NCI-H82 (cell line): Measurements from ENCODE around the gene ROGDI.

ENCODE experiments used
- DNase-seq: peaks from one replicate; lab custom pipeline; 2025; lab: John Stamatoyannopoulos, UW

ROGDI gene

DNA sequence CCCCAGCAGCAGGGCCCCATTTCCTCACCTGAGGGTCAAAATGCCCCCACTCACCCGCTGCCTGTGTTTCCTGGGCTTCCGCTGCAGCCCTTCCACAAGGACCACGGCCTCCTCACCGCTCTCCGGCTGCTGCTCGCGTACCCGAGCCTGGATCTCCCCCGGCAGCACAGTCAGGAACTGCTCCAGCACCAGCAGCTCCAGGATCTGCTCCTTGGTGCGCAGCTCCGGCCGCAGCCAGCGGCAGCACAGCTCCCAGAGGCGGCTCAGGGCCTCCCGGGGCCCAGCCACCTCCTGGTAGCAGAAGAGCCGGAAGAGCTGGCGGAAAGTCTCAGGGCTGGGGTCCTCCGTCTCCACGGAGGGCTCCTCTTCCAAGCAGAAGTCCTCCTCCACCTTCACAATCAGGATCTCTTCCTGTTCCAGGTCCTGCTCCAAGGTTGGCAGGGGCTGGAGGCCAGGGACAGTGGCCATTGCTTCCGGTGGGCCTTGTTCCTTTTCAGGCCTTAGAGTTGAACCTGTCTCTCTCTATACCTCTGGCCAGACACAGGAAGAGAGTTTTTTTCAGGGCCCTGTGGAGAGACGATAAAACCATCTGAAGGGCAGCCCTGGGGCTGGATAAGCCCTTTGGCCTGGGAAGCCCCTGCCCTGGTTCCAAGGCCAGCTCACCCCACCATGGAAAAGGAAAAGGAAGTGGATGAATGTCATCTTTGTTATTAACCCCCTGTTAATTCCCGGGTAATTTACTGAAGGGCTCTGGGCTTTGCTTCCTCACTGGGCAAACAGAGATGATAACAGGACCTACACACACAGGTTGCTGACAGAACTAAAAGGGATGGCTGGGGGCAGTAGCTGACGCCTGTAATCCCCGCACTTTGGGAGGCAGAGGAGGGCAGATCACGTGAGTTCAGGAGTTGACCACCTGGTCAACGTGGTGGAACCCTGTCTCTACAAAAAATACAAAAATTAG, 36.6 kb downstream of the ROGDI start:
- DNase-seq: peak; percentile 21

DNA sequence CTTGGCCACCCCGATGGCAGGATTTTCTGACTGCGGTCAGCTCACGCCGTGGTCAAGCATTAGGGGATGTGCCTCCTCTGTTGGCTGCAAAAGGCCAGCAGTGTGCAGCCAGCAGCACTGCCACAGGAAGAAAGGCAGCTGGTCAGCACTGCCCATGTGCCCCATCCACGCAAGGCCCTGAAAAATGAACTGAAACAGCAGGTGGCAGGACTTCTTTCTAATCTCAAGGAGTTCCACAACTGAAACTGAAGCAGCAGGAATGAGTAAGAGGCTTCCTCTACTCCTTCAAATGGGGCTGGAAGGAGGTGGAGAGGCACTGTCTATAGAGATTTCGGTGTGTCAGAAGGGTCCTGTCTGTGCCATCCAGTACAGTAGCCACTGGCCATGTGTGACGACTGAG, 38.6 kb downstream of the ROGDI start:
- no peak for DNase-seq

DNA sequence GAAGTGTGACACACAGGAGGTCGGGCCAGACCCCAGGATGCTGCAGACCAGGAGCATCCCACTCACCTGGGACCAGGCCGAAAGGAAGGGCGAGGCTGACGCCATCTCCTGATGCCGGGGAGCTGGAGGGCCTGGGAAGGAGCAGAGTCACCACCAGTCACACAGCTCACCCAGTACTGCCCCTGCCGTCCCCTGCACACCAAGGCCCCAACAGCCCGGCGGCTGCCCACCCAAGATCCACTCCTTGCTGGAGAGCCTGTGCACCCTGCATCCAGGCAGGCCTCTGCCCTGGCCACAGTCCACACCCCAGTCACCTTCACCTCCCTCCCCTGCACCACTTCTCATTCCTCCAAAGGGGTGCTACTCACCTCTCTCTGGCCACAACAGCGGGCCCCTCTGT, 40.2 kb downstream of the ROGDI start:
- DNase-seq: no peak

DNA sequence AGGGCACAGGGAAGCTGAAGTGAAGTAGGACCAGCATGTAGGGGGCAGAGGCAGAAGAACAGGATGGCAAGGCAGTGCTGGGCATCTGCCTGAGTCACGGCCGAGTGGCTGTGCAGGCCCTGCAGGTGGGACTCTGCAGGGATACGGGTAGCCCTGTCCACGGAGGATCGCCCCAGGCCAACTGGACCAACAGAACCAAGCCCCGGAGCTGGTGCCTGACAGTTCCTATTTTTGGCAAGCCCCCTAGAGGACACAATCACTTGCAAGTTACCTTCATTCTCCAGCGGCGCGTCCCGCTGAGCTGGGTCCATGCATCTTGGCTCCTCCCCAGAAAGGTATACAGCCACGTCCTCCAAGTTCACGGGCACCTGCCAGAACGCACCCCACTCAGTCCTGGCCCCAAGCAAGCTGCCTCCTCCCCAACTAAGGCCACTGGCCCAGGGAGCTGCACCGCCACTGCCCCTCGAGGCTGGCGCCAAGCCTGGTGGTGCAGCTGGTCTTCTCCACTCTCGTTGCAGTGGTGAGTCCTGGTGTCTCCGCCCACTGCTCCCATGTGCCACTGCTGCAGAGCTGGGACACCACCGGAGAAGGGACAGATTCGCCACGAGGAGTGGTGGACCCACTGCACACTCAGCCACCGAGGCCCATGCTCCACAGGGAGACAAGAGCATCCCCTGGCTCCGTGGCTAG, 42.1 kb downstream of the ROGDI start:
- no peak for DNase-seq

DNA sequence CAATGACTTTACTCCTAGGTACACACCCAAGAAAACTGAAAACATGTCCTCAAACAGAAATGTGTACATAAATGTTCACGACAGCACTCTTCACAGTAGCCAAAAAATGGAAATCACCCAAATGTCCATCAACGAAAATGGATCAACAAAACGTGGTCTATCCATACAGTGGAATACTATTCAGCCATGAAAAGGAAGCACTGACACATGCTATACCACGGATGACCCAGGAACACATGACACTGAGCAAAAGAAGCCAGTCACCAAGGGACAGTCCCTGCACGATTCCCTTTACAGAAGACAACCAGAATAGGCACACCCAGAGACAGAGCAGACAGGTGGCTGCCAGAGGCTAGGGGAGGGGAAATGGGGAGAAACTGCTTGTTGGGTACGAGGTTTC, 46.7 kb downstream of the ROGDI start:
- DNase-seq: no peak

DNA sequence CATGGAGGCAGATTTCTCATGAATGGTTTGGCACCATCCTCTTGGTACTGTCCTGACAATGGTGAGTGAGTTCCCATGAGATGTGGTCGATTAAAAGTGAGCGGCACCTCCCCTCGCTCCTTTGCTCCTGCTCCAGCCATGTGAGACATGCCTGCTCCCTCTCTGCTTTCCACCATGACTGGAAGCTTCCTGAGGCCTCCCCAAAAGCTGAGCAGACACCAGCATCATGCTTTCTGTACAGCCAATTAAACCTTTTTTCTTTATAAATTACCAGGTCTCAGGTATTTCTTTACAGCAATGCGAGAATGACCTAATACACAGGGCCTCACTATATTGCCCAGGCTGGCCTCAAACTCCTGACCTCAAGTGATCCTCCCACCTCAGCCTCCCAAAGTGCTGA, 47.6 kb downstream of the ROGDI start:
- DNase-seq: no peak

DNA sequence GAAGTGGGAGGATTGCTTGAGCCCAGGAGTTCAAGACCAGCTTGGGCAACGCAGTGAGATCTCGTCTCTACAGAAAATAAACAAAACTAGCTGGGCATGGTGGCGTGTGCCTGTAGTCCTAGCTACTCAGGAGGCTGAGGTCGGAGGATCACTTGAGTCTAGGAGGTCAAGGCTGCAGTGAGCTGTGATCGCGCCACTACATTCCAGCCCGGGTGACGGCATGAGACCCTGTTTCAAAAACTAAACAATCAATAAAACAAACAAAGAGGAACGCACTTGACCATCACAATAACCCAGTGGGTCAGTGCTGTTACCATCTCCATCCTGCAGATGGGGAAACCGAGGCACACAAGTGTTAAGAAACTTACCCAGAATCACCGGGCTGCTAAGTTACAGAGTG, 49.2 kb downstream of the ROGDI start:
- no peak for DNase-seq

DNA sequence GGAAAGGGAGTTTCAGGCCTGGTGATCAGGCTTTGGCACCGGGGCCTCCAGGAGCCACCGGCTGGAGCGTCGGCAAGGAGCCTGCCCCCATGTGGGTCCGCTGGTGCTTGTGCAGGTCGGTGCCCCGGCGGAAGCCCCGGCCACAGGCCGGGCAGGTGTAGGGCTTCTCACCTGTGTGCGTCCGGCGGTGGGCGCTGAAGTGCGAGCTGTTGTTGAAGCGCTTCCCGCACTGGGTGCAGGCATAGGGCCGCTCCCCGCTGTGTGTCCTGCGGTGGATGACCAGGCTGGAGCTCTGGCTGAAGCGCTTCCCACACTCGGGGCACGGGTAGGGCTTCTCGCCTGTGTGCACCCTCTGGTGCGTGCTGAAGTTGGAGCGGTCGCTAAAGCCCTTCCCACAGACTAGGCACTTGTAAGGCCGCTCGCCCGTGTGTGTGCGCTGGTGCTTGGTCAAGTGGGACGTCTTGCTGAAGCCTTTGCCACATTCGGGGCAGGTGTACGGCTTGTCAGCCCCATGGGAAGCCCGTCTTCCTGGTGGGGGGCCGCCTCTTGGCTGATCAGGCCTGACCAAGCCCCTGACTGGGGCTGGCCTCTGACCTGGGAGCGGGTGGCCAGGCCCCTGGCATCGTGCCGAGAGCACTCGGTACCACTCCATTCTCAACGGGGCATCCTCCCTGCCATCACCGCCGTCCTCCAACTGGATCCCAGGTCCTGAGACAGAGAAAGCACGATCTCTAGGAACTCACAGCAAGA, 49.9 kb downstream of the ROGDI start:
- DNase-seq: no peak

DNA sequence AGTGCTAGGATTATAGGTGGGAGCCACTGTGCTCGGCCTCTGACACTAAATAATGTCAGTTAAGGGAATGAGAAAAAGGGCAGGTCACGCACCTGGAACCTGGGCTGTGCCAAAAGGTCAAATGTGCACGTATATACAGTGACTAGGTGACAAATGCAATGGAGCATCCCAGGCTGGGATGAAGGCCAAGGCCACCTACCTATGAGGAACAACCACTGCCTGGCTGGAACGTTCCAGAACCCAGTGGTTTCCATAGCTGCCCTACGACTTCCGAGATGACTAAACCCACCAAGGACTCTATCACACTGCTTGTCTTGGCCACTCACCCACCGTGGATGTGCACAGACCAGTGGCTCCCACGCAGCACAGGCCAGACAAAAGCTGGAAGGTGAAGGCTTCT, 51.5 kb downstream of the ROGDI start:
- DNase-seq: no peak

DNA sequence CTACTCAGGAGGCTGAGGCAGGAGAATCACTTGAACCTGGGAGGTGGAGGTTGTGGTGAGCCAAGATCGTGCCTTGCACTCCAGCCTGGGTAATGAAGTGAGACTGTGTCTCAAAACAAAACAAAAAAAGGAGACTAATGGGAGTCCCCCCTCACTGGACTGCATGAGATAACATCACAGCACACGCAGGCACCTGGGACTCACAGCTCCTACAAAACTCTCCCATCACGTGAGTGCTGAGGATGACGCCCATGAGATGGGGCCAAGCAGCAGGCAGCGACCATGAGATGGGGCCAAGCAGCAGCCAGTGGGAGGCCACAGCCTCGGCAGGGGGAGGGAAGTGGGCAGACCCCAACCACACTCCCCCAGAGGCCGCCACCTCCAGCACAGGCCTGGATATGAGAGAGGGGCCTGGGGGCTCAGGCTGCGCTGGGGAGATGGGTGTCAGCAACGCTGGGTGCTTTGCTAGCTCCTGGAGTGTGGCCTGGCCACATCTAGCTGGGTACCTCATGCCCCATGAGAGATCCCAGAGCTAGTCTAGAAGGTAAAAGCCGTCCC, 52.7 kb downstream of the ROGDI start:
- DNase-seq: no peak

DNA sequence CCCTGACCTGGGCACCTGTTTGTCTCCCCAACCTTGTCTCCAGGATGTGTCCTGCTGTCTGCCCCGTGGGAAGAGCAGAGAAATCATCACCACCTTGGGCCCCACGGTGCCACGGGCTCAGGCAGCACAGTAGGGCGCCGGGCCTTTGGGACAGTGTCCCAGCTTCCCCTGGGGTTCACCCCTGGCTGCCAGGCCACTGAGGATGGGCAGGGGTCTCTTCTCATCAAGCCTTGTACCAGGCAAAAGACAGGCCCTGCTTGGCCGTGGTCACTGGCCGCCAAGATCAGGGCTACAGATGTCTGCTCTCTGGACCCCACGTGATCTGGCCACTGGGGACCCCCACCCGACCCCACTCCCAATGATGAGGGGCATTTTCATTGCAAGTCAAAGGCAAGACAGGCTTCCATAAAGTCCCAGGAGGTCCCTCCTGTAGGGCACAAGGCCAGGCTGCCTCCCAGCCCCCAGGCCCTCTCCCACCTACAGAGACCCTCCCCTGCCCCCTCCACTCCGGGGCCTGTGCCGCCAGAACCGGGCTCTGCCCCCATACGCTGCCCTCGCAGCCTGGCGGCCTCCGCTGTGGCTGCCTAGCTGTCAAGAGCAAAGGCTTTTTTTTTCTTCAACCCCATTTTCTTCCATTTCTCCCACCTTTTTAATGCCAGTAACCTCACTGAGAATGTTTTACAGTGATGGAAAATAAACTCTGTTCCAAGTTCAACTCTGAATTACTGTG, 53.6 kb downstream of the ROGDI start:
- DNase-seq: no peak

DNA sequence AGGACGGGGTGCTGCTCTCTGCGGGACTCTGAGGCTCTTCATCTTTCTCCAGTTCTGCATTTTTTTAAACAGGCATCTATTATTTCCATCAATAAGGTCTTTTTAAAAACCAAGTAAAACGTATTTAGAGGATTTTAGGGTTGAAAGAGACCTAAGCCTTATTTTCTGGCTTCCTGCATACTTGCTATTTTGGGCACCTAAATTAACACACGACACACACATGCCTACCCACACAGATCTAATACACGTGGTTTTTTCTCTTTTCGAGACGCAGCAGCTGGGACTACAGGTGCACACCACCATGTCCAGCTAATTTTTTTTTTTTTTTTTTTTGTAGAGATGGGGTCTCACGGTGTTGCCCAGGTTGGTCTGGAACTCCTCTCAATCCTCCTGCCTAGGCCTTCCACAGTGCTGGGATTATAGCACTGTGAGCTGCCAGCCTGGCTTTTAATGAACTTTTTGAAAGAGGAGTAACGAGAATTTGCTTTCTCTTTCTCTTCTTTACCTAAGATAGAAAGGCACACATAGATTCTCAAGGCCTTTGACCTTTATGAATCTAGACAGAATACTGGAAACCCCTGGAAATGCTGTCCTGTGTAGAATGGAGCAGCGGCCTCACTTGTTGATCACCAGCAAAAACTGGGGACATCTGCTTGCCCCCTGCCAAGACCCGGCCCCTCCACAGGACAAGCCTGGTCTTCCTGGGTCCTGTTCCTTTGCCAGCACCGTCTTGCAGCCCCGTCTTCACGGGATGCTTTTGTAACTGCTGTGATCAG, 54.3 kb downstream of the ROGDI start:
- no peak for DNase-seq

DNA sequence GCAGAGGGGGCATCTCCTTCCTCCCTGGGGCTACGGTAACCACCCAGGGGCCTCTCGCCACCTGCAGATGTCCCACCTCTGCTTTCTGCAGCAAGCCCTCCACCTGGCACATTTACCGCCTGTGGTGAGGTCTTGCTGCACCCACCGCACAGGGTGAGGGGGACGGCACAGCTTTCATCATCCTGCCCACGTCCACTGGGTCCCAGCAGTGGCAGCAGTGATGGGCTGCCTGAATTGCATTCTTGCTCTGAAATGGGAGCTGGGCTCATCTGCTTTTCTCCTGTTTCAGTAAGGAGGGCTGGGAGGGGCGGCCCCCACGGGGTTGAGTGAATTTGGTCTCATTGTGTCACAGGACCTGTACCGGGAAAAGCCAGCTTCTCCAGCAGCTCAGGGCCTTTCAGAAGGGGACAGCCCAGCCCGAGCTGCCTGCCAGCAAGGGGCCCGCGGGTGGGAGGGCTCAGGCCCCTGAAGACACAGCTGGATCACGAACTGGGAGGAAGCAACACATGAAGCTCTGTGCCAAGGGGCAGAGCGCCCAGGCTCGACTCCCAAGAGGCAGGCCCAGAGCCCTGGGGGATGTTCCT, 55.4 kb downstream of the ROGDI start:
- no peak for DNase-seq
